LNCAP (cell line): ENCODE data around the gene VPS13C.

Experiments used
- CTCF ChIP-seq: fragments of 450-650 bp; IDR thresholded peaks from 2 replicates; pipeline ENCODE4 v1.5.1; 2017; ENCODE audit warnings: mild to moderate bottlenecking

Gene VPS13C

DNA sequence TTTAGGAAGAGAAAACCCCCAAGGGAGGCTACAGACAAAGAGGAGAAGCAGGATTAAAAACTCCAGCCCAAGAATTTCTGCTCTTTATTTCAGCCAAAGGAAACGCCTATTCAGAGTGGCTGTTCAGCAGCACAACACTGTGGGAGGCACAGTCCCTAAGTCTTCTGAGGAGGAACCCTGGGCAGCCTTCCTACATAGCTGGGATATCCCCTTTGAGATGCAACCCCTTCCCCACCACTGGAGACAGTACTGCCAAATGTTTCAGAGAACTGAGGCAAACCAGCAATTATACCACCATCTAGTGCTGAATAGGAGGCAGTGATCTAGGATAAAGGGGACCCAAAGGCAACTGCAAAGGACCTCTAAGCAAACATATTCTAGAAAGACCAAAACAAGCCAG lies 168.1 kb downstream of the VPS13C start:
- no peak for TF ChIP-seq CTCF

GRCh38 chr15:61890106-61890505 lies 170.1 kb downstream of the VPS13C start:
- TF ChIP-seq CTCF = no peak

DNA sequence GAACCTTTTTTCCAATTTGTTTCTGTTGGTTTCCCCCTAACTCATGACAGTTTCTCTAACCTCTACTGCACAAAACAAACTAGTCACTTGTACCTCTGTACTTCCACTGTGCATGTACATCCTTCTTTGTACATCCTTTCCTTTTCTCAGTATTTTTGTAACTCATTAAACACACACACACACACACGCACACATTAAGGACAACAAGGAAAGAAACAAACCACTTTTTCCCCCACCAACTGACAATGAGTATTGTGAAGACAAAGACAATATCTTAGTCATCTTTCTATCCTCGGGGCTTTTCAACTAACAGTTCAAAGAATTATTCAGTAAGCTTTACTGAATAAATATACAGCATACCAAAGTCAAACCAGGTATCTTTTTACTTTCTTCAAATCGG lies 170.5 kb downstream of the VPS13C start:
- TF ChIP-seq CTCF = no peak

DNA sequence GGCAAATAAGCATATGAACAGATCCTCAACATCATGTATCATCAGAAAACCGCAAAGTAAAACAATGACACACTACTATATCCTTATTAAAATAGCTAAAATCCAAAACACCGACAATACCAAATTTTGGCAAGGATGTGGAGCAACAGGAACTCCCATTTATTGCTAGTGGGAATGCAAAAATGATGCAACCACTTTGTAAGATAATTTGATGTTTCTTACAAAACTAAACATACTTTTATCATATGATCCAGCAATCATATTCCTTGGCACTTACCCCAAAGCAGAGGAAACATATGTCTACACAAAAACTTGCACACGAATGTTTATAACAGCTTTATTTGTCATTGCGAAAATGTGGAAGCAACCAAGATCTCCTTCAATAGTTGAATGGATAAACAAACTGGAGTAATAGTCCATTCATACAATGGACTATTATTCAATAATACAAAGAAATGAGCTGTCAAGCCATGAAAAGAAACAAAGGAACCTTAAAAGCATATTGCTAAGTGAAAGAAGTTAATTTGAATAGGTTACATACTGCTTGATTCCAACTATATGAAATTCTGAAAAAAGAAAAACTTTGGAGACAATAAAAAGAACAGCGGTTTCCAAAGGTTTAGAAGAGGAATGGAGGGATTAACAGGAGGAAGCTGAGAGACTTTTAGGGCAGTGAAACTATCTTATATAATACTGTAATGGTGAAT lies 172.0 kb downstream of the VPS13C start:
- no peak for TF ChIP-seq CTCF

DNA sequence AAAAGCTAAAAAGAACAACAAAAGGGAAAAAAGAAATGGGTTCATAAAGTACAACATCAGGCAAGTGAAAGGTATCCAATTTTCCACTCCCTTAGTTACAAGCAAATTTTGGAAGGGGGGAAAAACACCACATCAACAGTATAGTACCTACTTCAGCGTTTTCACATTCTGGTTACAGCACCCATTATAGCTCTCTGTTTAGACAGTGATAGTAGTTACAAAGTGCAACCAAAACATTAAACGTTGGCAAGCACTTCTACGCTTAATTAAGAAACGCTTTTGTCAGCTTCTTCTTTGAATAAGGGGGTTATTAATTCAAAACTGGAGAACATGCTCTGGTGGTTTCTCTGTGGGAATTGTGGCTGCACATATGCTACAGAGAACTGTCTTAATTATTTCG lies 180.2 kb downstream of the VPS13C start:
- TF ChIP-seq CTCF = no peak

DNA sequence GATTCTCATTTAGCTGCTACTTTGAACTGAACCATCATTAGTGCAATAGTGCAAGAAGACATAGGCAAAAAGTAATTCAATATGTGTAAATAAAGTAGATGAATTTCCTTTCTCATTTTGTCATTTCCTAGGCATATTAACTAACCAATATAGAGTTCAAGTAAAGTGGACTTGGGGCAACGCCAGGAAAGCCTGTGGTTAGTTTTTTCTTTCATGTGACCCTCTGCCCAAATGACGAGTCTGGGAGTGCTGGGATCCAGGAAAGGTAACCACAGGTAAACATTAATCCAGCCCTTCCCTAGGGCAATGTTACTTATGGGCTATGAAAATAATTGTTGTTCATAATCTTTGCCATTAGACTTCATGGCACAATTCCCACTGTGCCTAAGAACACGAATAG lies 181.0 kb downstream of the VPS13C start:
- no peak for TF ChIP-seq CTCF

GRCh38 chr15:61871926-61872522 lies 188.2 kb downstream of the VPS13C start:
- TF ChIP-seq CTCF = peak; percentile 69

GRCh38 chr15:61869656-61870055 lies 190.6 kb downstream of the VPS13C start:
- no peak for TF ChIP-seq CTCF
